ENCODE results near the gene TASOR.

- TF ChIP-seq, protein P1, sequence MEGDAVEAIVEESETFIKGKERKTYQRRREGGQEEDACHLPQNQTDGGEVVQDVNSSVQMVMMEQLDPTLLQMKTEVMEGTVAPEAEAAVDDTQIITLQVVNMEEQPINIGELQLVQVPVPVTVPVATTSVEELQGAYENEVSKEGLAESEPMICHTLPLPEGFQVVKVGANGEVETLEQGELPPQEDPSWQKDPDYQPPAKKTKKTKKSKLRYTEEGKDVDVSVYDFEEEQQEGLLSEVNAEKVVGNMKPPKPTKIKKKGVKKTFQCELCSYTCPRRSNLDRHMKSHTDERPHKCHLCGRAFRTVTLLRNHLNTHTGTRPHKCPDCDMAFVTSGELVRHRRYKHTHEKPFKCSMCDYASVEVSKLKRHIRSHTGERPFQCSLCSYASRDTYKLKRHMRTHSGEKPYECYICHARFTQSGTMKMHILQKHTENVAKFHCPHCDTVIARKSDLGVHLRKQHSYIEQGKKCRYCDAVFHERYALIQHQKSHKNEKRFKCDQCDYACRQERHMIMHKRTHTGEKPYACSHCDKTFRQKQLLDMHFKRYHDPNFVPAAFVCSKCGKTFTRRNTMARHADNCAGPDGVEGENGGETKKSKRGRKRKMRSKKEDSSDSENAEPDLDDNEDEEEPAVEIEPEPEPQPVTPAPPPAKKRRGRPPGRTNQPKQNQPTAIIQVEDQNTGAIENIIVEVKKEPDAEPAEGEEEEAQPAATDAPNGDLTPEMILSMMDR (conservative IDR thresholded peaks at IDR 0.05; ENCODE audit: low read depth, low read length): no peak
- no peak for TF ChIP-seq EZH2phosphoT487 (IDR thresholded peaks at IDR 0.05; ENCODE audit: borderline replicate concordance, low read length)
These were observed 1.0 kb downstream of the TASOR start for GRCh38 chr3:56681984-56682461.

All from PC-3 (cell line).